Panc1 (cell line): Measurements from ENCODE around the gene DNAJC18. TPM values are rescaled to one million over a fixed set of nuclear protein-coding genes. Genes with fewer than 3 reads are reported as not detected.

ENCODE experiments used
- ATAC-seq: fragments of 200-7000 bp; cut with Tn5 transposase; 2 replicates; pipeline ENCODE4 v1.9.1; 2020; ENCODE audit warnings: mild to moderate bottlenecking, moderate library complexity
- BruUV-seq: library from RNA; stranded (reverse); fragments of 400-500 nt; replicated peaks from 2 replicates; lab custom pipeline; 2021; lab: Mats Ljungman, UMichigan
- CTCF ChIA-PET: fragments of 300-600 bp; sonication (Branson Sonifier 250); formaldehyde crosslinking; loops from one replicate; lab custom pipeline; 2022; ENCODE audit warnings: antibody characterized with exemption; lab: Charles Lee
- POLR2A ChIA-PET: fragments of 300-600 bp; sonication (Branson Sonifier 250); formaldehyde crosslinking; loops from one replicate; lab custom pipeline; 2022; ENCODE audit warnings: antibody characterized with exemption; lab: Charles Lee
- DNase-seq: peaks from one replicate; pipeline ENCODE4 v3.0.0-alpha.2; 2010; ENCODE audit warnings: low read depth, low spot score
- H3K27ac ChIP-seq: 2 replicates; pipeline ENCODE4 v1.5.1; 2011; ENCODE audit warnings: mild to moderate bottlenecking, low read length, inconsistent platforms
- H3K27me3 ChIP-seq: fragments of 200-500 bp; sonication (Bioruptor generic); 2 replicates; pipeline ENCODE4 v1.6.0; 2014; ENCODE audit warnings: low read length, inconsistent platforms; ENCODE audit not compliant: control insufficient read depth, insufficient read depth
- H3K36me3 ChIP-seq: fragments of 200-500 bp; sonication (Bioruptor generic); 2 replicates; pipeline ENCODE4 v1.5.1; 2014; ENCODE audit warnings: inconsistent platforms, mild to moderate bottlenecking, low read length, moderate library complexity; ENCODE audit not compliant: control insufficient read depth, insufficient read depth
- H3K4me1 ChIP-seq: 2 replicates; pipeline ENCODE4 v1.5.1; 2011; ENCODE audit warnings: inconsistent platforms, mild to moderate bottlenecking, low read length, moderate library complexity; ENCODE audit not compliant: control insufficient read depth, insufficient read depth
- H3K4me3 ChIP-seq, 2 experiments: 2 replicates each; pipeline ENCODE4 v1.5.1; 2011 to 2012; ENCODE audit warnings: low read depth in 2 of 2, low read length in 2 of 2, mild to moderate bottlenecking in 2 of 2, inconsistent platforms in 1 of 2, moderate library complexity in 1 of 2
- H3K9me3 ChIP-seq: fragments of 200-500 bp; sonication (Bioruptor generic); 2 replicates; pipeline ENCODE4 v1.5.1; 2014; ENCODE audit warnings: low read depth, mild to moderate bottlenecking, inconsistent platforms, low read length, moderate library complexity; ENCODE audit not compliant: control insufficient read depth, insufficient read depth
- CTCF ChIP-seq: fragments of 450-650 bp; IDR thresholded peaks from 2 replicates; pipeline ENCODE4 v1.5.1; 2017; ENCODE audit warnings: mild to moderate bottlenecking
- POLR2AphosphoS5 ChIP-seq: IDR thresholded peaks from 2 replicates; pipeline ENCODE4 v1.6.1; 2012; ENCODE audit warnings: mild to moderate bottlenecking, low read depth, low read length, moderate library complexity
- REST ChIP-seq, 2 experiments: IDR thresholded peaks; 2 replicates each; pipeline ENCODE4 v1.6.1; 2011 to 2012; ENCODE audit warnings: low read depth in 2 of 2, control low read depth in 1 of 2, low read length in 1 of 2, mild to moderate bottlenecking in 1 of 2, moderate library complexity in 1 of 2; ENCODE audit not compliant: insufficient read depth in 1 of 2
- SIN3A ChIP-seq: IDR thresholded peaks from 2 replicates; pipeline ENCODE4 v1.6.1; 2012; ENCODE audit warnings: low read depth, mild to moderate bottlenecking, low read length, moderate library complexity, borderline replicate concordance; ENCODE audit not compliant: insufficient read depth
- TCF7L2 ChIP-seq: IDR thresholded peaks from 2 replicates; pipeline ENCODE4 v1.6.1; 2011; ENCODE audit warnings: mild to moderate bottlenecking, low read depth, low read length, inconsistent platforms
- in situ Hi-C: cut with HindIII; loops from 2 replicates; pipeline ENCODE4 v1.10.0; 2016; ENCODE audit warnings: low sequenced_read_pairs, low pct_unique_long_range_greater_than_20kb
- intact Hi-C: fragments of 100-400 bp; cut with micrococcal nuclease; formaldehyde crosslinking; loops from one replicate; pipeline ENCODE4 v1.10.0; 2022; ENCODE audit not compliant: unreplicated experiment
- total RNA-seq: library from RNA; stranded (reverse); gene quantifications from one replicate; pipeline ENCODE4 v1.2.1, GENCODE V29; 2021; ENCODE audit not compliant: unreplicated experiment

The DNAJC18 gene
- total RNA-seq, 1 experiment from 2014 or later: 8.8 TPM

GRCh38 chr5:139414581-139415130, 24.7 kb downstream of the DNAJC18 start:
- TF ChIP-seq SIN3A: no peak
- TF ChIP-seq CTCF: no peak
- TF ChIP-seq TCF7L2: no peak
- TF ChIP-seq REST (IDR thresholded peaks at IDR 0.05; ENCODE audit: insufficient read depth in 1 of 2, low read depth in 2 of 2, low read length in 1 of 2): no peak
- TF ChIP-seq POLR2AphosphoS5: no peak
- Histone ChIP-seq H3K9me3 (no peaks in the 10 kb centered on the region), H3K27ac (no peak overlapping the region), H3K27me3 (no peaks in the 10 kb centered on the region), H3K4me1 (no peaks in the 10 kb centered on the region), H3K36me3 (no peaks in the 10 kb centered on the region), H3K4me3 (no peak overlapping the region)
- intact Hi-C loops (no loop called here), in situ Hi-C loops (loop anchor here (25.0 kb wide), 1 partner anchor 98 kb away; no protein-coding TSS in a partner anchor)
- no peak for DNase-seq
- ChIA-PET CTCF (interaction anchor here (0.6 kb wide), 1 partner anchor 10 kb away, joined by 11 read pairs; no protein-coding TSS in a partner anchor), POLR2A (no interaction called here)
- no TSS peak for BruUV-seq
- ATAC-seq: no peak

- no peak for DNase-seq
- Histone ChIP-seq H3K4me1 (no peaks in the 10 kb centered on the region), H3K36me3 (no peaks in the 10 kb centered on the region), H3K9me3 (no peaks in the 10 kb centered on the region), H3K27ac (no peak overlapping the region), H3K27me3 (no peaks in the 10 kb centered on the region), H3K4me3 (no peak overlapping the region)
- ATAC-seq: no peak
- intact Hi-C loops (no loop called here), in situ Hi-C loops (loop anchor here (25.0 kb wide), 1 partner anchor 98 kb away; no protein-coding TSS in a partner anchor)
- no TSS peak for BruUV-seq
- POLR2A ChIA-PET: no interaction called here
- TF ChIP-seq REST (IDR thresholded peaks at IDR 0.05; ENCODE audit: insufficient read depth in 1 of 2, low read depth in 2 of 2, low read length in 1 of 2) (no peak), CTCF (no peak), SIN3A (no peak), POLR2AphosphoS5 (no peak), TCF7L2 (no peak)
- CTCF ChIA-PET: no interaction called here
These were observed 25.4 kb downstream of the DNAJC18 start for GRCh38 chr5:139413963-139414362.
